CD14-positive monocyte (primary cell): Measurements from ENCODE around the gene KIAA1328. TPM values are rescaled to one million over a fixed set of nuclear protein-coding genes. Genes with fewer than 3 reads are reported as not detected.
A peak's percentile ranks its signal among the peaks of the same experiment; 100 is the strongest.

Experiments used
- DNase-seq, 3 donors: peaks; one replicate each; pipeline ENCODE4 v3.0.0-alpha.2; 2011 to 2022
- H2AFZ ChIP-seq: 2 replicates; pipeline ENCODE4 v1.6.0; 2012; ENCODE audit warnings: mild to moderate bottlenecking, low read depth, low read length, inconsistent platforms; ENCODE audit not compliant: insufficient read depth, poor library complexity, severe bottlenecking
- H3K27ac ChIP-seq, 2 donors: 1 replicate in 1 of 2; 2 replicates in 1 of 2; pipeline ENCODE4 v1.5.1; 2012 to 2013; ENCODE audit warnings: low read length in 2 of 2, control low read depth in 1 of 2, inconsistent platforms in 1 of 2, low read depth in 1 of 2, mild to moderate bottlenecking in 1 of 2
- H3K27me3 ChIP-seq, 2 donors: one replicate each; pipeline versions ENCODE4 v1.6.0 to v1.6.1; 2011 to 2013; ENCODE audit warnings: low read length in 2 of 2; ENCODE audit not compliant: control insufficient read depth in 2 of 2, insufficient read depth in 2 of 2
- H3K36me3 ChIP-seq, 2 donors: replicated peaks in 1 of 2; 1 replicate in 1 of 2; 2 replicates in 1 of 2; pipeline versions ENCODE4 v1.5.1 to v1.6.1; 2012 to 2013; ENCODE audit warnings: low read length in 2 of 2, control low read depth in 1 of 2, inconsistent platforms in 1 of 2, mild to moderate bottlenecking in 1 of 2; ENCODE audit not compliant: insufficient read depth in 2 of 2, control insufficient read depth in 1 of 2
- H3K4me1 ChIP-seq, 2 donors: 1 replicate in 1 of 2; 2 replicates in 1 of 2; pipeline versions ENCODE4 v1.5.1 to v1.6.1; 2012 to 2013; ENCODE audit warnings: low read length in 2 of 2, control low read depth in 1 of 2, inconsistent platforms in 1 of 2, mild to moderate bottlenecking in 1 of 2, moderate library complexity in 1 of 2; ENCODE audit not compliant: insufficient read depth in 2 of 2, control insufficient read depth in 1 of 2
- H3K4me2 ChIP-seq: replicated peaks from 2 replicates; pipeline ENCODE3; 2012; ENCODE audit warnings: low read length, moderate library complexity, mild to moderate bottlenecking; ENCODE audit not compliant: poor library complexity, severe bottlenecking; ENCODE audit errors: extremely low read depth
- H3K4me3 ChIP-seq, 3 experiments: fragments of 200-600 bp in 1 of 3; sonication (generic) in 1 of 3; replicated peaks in 1 of 3; 1 replicate in 2 of 3; 2 replicates in 1 of 3; pipeline ENCODE4 v1.5.1; 2011 to 2013; ENCODE audit warnings: low read length in 3 of 3, mild to moderate bottlenecking in 3 of 3, control low read depth in 2 of 3, low read depth in 2 of 3, inconsistent platforms in 1 of 3, moderate library complexity in 1 of 3
- H3K79me2 ChIP-seq: 2 replicates; pipeline ENCODE4 v1.6.0; 2012; ENCODE audit warnings: mild to moderate bottlenecking, control low read depth, inconsistent platforms, low read length, moderate library complexity; ENCODE audit not compliant: insufficient read depth
- H3K9ac ChIP-seq: 2 replicates; pipeline ENCODE4 v1.6.0; 2017; ENCODE audit warnings: low read length, mild to moderate bottlenecking; ENCODE audit not compliant: insufficient read depth, poor library complexity, severe bottlenecking
- H3K9me3 ChIP-seq, 2 donors: replicated peaks in 1 of 2; 1 replicate in 1 of 2; 2 replicates in 1 of 2; pipeline versions ENCODE4 v1.5.1 to v1.6.1; 2012 to 2013; ENCODE audit warnings: low read length in 2 of 2, control low read depth in 1 of 2; ENCODE audit not compliant: control insufficient read depth in 1 of 2, insufficient read depth in 1 of 2
- H4K20me1 ChIP-seq: 2 replicates; pipeline ENCODE4 v1.6.0; 2012; ENCODE audit warnings: mild to moderate bottlenecking, low read length, control low read depth, moderate library complexity; ENCODE audit not compliant: insufficient read depth
- H3K27ac Mint-ChIP-seq, 7 donors: one replicate each; pipeline ENCODE4 v1.8.0; 2020; ENCODE audit warnings: mild to moderate bottlenecking in 7 of 7, mixed read lengths in 7 of 7, moderate library complexity in 6 of 7, inconsistent platforms in 2 of 7
- H3K27me3 Mint-ChIP-seq, 3 donors: one replicate each; pipeline ENCODE4 v1.8.0; 2021 to 2022; ENCODE audit warnings: low read depth in 3 of 3, mild to moderate bottlenecking in 3 of 3, mixed read lengths in 3 of 3, moderate library complexity in 3 of 3, inconsistent platforms in 1 of 3
- H3K36me3 Mint-ChIP-seq, 2 donors: one replicate each; pipeline ENCODE4 v1.8.0; 2020; ENCODE audit warnings: mixed read lengths in 2 of 2, inconsistent platforms in 1 of 2, mild to moderate bottlenecking in 1 of 2
- H3K4me1 Mint-ChIP-seq: one replicate; pipeline ENCODE4 v1.8.0; 2020; ENCODE audit warnings: mild to moderate bottlenecking, mixed read lengths
- H3K4me3 Mint-ChIP-seq, 2 donors: one replicate each; pipeline ENCODE4 v1.8.0; 2020; ENCODE audit warnings: mild to moderate bottlenecking in 2 of 2, mixed read lengths in 2 of 2, moderate library complexity in 1 of 2
- H3K9me3 Mint-ChIP-seq, 7 donors: one replicate each; pipeline ENCODE4 v1.8.0; 2020 to 2022; ENCODE audit warnings: mixed read lengths in 7 of 7, mild to moderate bottlenecking in 6 of 7, moderate library complexity in 6 of 7, inconsistent platforms in 2 of 7
- CTCF ChIP-seq: fragments of 200-600 bp; IDR thresholded peaks from one replicate; pipeline ENCODE4 v1.8.0; 2022; ENCODE audit warnings: antibody characterized with exemption, mild to moderate bottlenecking
- WGBS: methylation state at CpG from one replicate; pipeline ENCODE4 v1.1.5; 2013; ENCODE audit warnings: missing lambda C conversion rate; ENCODE audit not compliant: insufficient coverage; 5-methylcytosine and 5-hydroxymethylcytosine counted together
- intact Hi-C, 2 donors: fragments of 100-400 bp; cut with micrococcal nuclease; formaldehyde crosslinking; loops; one replicate each; pipeline versions ENCODE4 v1.15.0 to v1.15.1; 2023
- polyA plus RNA-seq, 3 donors: library from polyadenylated mRNA; depleted of rRNA in 1 of 3; unstranded in 2 of 3; stranded (reverse) in 1 of 3; fragments of 300-500 nt in 2 of 3; fragments of >200 nt in 1 of 3; fragmentation: Illumina TruSeq in 2 of 3; gene quantifications; 1 replicate in 2 of 3; 2 replicates in 1 of 3; pipeline ENCODE4 v1.2.3, GENCODE V29; 2012 to 2021

KIAA1328 gene
- polyA plus RNA-seq, 3 donors, result 3.7 to 3.9 (median 3.8) TPM

DNA sequence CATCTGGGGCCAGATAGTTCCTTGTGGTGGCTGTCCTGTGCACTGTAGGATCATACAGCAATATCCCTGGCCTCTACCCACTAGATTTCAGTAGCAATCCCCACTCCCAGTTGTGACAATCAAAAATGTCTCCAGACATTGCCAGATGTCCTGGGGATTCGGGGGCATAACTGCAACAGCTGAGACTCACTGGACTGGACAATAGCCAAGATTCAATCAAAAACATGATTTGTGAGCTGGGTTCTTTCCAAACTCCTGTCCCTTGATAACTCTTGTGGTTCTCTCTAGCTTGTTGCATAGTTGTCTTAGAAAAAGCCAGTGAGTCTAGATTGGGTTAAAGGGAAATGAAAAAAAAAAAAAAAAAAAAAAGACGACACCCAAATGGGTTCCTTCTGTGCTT lies 443.3 kb downstream of the KIAA1328 start:
- Histone ChIP-seq H3K4me2 (no peak overlapping the region), H3K9ac (no peak overlapping the region), H3K9me3 (no peaks in the 10 kb centered on the region), H4K20me1 (no peaks in the 10 kb centered on the region), H3K27ac (no peak overlapping the region), H2AFZ (no peak overlapping the region), H3K36me3 (no peaks in the 10 kb centered on the region), H3K4me3 (no peak overlapping the region), H3K4me1 (no peaks in the 10 kb centered on the region), H3K27me3 (peaks cover 7 to 30% of the 10 kb centered on the region in 2 donors), H3K79me2 (no peaks in the 10 kb centered on the region)
- Mint-ChIP-seq H3K27ac (no peak overlapping the region), H3K9me3 (peaks cover 0 to 9% (median 3%) of the 10 kb centered on the region in 7 donors), H3K4me3 (no peak overlapping the region), H3K4me1 (no peaks in the 10 kb centered on the region), H3K36me3 (no peaks in the 10 kb centered on the region), H3K27me3 (peaks cover 27 to 38% (median 30%) of the 10 kb centered on the region in 3 donors)
- no peak for TF ChIP-seq CTCF
- 44% methylated on average over 1 of the region's 2 CpGs for WGBS
- no peak for DNase-seq
- intact Hi-C loops, result no loop called here

DNA sequence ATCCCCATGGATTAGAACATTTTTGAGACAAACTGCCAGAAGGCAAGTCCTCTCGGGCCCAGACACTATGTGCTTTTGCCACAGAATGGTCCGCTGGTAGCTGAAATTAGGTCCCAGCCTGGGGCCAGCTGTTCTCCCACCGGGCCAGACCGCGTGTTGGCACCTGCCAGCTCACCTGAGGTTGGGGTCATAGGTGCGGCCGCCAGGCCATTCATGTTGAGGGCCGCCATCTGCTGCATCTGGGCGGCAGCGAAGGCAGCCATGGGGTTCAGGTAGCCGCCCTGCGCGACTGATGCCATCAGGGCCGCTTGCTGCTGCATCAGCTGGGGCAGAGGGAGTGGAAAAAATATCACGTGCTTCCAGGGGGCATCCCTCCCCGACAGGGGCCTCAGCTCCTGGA lies 443.9 kb downstream of the KIAA1328 start:
- no peak for TF ChIP-seq CTCF
- Histone ChIP-seq H2AFZ (no peak overlapping the region), H3K4me1 (no peaks in the 10 kb centered on the region), H3K4me2 (no peak overlapping the region), H3K9me3 (no peaks in the 10 kb centered on the region), H3K27ac (no peak overlapping the region), H3K79me2 (no peaks in the 10 kb centered on the region), H3K27me3 (peaks cover 7 to 30% of the 10 kb centered on the region in 2 donors), H3K36me3 (no peaks in the 10 kb centered on the region), H4K20me1 (no peaks in the 10 kb centered on the region), H3K4me3 (no peak overlapping the region), H3K9ac (no peak overlapping the region)
- no peak overlapping the region for H3K4me3 Mint-ChIP-seq
- no peak for DNase-seq
- H3K27me3 Mint-ChIP-seq, result peaks cover 30 to 45% (median 30%) of the 10 kb centered on the region in 3 donors
- WGBS, result 80% methylated on average over 10 of the region's 16 CpGs
- H3K9me3 Mint-ChIP-seq, result peaks cover 0 to 9% (median 3%) of the 10 kb centered on the region in 7 donors
- peak overlapping the region in 1 of 7 donors; percentile 8 for H3K27ac Mint-ChIP-seq
- no peaks in the 10 kb centered on the region for H3K4me1 Mint-ChIP-seq
- intact Hi-C loops, result no loop called here
- no peaks in the 10 kb centered on the region for H3K36me3 Mint-ChIP-seq
